HEK293 (cell line): ENCODE measurements around the gene LNX1.

Experiments
- KLF1 ChIP-seq: fragments of 450-650 bp; formaldehyde crosslinking; IDR thresholded peaks from 2 replicates; pipeline ENCODE4 v1.5.1; 2016; ENCODE audit warnings: missing biosample characterization, missing genetic modification characterization
- KLF10 ChIP-seq: fragments of 450-650 bp; IDR thresholded peaks from 2 replicates; pipeline ENCODE4 v1.5.1; 2018; ENCODE audit warnings: missing biosample characterization, mild to moderate bottlenecking, missing genetic modification characterization
- MYNN ChIP-seq: fragments of 450-650 bp; formaldehyde crosslinking; IDR thresholded peaks from 2 replicates; pipeline ENCODE4 v1.5.1; 2016; ENCODE audit warnings: missing biosample characterization, missing genetic modification characterization, borderline replicate concordance
- ZBTB7A ChIP-seq: fragments of 450-650 bp; formaldehyde crosslinking; IDR thresholded peaks from 2 replicates; pipeline ENCODE4 v1.5.1; 2016; ENCODE audit warnings: low read depth, missing biosample characterization, missing genetic modification characterization
- ZNF221 ChIP-seq: fragments of 450-650 bp; formaldehyde crosslinking; IDR thresholded peaks from 2 replicates; pipeline ENCODE4 v1.5.1; 2017; ENCODE audit warnings: missing biosample characterization, missing genetic modification characterization, borderline replicate concordance
- ZNF24 ChIP-seq: fragments of 450-650 bp; formaldehyde crosslinking; IDR thresholded peaks from 2 replicates; pipeline ENCODE4 v1.5.1; 2016; ENCODE audit warnings: missing biosample characterization, missing genetic modification characterization
- ZNF248 ChIP-seq: fragments of 450-650 bp; formaldehyde crosslinking; IDR thresholded peaks from 2 replicates; pipeline ENCODE4 v1.5.1; 2017; ENCODE audit warnings: missing biosample characterization, missing genetic modification characterization
- ZNF335 ChIP-seq: fragments of 450-650 bp; formaldehyde crosslinking; conservative IDR thresholded peaks from 2 replicates; pipeline ENCODE4 v1.5.1; 2016; ENCODE audit warnings: missing biosample characterization, missing genetic modification characterization
- ZNF473 ChIP-seq: fragments of 450-650 bp; formaldehyde crosslinking; IDR thresholded peaks from 2 replicates; pipeline ENCODE4 v1.5.1; 2017; ENCODE audit warnings: missing biosample characterization, missing genetic modification characterization
- ZNF561 ChIP-seq: fragments of 450-650 bp; IDR thresholded peaks from 2 replicates; pipeline ENCODE4 v1.5.1; 2018; ENCODE audit warnings: missing biosample characterization, missing genetic modification characterization, borderline replicate concordance
- ZNF626 ChIP-seq: fragments of 450-650 bp; sonication (Bioruptor Pico); formaldehyde crosslinking; IDR thresholded peaks from 2 replicates; pipeline ENCODE4 v1.5.1; 2018; ENCODE audit warnings: missing biosample characterization, missing genetic modification characterization, inconsistent platforms
- ZNF677 ChIP-seq: fragments of 450-650 bp; IDR thresholded peaks from 2 replicates; pipeline ENCODE4 v1.5.0; 2018; ENCODE audit warnings: missing biosample characterization, mild to moderate bottlenecking, missing genetic modification characterization, moderate library complexity
- TF ChIP-seq, protein P1 (sequence below): fragments of 450-650 bp; formaldehyde crosslinking; IDR thresholded peaks from 2 replicates; pipeline ENCODE4 v1.5.1; 2017; ENCODE audit warnings: missing biosample characterization, missing genetic modification characterization
- TF ChIP-seq, protein P2 (sequence below): fragments of 450-650 bp; formaldehyde crosslinking; IDR thresholded peaks from 2 replicates; pipeline ENCODE4 v1.5.1; 2016; ENCODE audit warnings: missing biosample characterization, missing genetic modification characterization

DNA sequence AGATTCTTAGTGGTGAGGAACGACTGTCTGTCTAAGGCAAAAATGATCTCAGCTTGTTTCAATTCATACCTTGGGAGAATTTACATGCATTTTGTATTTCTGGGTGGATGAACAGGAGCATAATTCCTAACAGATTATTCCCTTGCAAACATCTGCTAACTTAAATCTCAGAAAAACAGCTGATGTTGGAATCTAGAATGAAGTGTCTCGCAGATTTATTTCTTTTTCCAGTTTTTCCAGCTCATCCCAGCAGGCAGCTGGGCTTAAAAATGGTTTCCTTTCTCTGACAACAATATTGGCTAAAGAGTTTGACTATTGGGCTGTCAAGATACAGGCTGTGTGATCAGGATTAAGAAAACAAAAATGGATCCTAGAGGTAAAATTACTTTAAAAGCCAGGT, 1.1 kb downstream of the LNX1 start:
- TF ChIP-seq, protein P1, sequence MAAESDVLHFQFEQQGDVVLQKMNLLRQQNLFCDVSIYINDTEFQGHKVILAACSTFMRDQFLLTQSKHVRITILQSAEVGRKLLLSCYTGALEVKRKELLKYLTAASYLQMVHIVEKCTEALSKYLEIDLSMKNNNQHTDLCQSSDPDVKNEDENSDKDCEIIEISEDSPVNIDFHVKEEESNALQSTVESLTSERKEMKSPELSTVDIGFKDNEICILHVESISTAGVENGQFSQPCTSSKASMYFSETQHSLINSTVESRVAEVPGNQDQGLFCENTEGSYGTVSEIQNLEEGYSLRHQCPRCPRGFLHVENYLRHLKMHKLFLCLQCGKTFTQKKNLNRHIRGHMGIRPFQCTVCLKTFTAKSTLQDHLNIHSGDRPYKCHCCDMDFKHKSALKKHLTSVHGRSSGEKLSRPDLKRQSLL (tag by site-specific recombination), result no peak
- TF ChIP-seq ZNF677 (tag by site-specific recombination) (no peak), KLF1 (tag by site-specific recombination) (no peak), ZNF626 (tag by site-specific recombination) (no peak), KLF10 (tag by site-specific recombination) (no peak), ZNF335 (tag by site-specific recombination) (no peak), ZNF221 (tag by site-specific recombination) (no peak), ZNF248 (no peak), ZNF24 (tag by site-specific recombination) (no peak), MYNN (tag by site-specific recombination) (no peak), ZBTB7A (tag by site-specific recombination) (no peak), ZNF561 (tag by site-specific recombination) (no peak), ZNF473 (tag by site-specific recombination) (no peak)
- TF ChIP-seq, protein P2, sequence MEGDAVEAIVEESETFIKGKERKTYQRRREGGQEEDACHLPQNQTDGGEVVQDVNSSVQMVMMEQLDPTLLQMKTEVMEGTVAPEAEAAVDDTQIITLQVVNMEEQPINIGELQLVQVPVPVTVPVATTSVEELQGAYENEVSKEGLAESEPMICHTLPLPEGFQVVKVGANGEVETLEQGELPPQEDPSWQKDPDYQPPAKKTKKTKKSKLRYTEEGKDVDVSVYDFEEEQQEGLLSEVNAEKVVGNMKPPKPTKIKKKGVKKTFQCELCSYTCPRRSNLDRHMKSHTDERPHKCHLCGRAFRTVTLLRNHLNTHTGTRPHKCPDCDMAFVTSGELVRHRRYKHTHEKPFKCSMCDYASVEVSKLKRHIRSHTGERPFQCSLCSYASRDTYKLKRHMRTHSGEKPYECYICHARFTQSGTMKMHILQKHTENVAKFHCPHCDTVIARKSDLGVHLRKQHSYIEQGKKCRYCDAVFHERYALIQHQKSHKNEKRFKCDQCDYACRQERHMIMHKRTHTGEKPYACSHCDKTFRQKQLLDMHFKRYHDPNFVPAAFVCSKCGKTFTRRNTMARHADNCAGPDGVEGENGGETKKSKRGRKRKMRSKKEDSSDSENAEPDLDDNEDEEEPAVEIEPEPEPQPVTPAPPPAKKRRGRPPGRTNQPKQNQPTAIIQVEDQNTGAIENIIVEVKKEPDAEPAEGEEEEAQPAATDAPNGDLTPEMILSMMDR, result no peak
